Stimulated activated CD8-positive, alpha-beta memory T cell treated with anti-CD3 and anti-CD28 coated beads, Interleukin-7, amount 100 ng/mL, for 48 hours (primary cell): ENCODE results near the gene THAP4.

Source experiments
- DNase-seq, 2 donors: peaks; one replicate each; pipeline ENCODE4 v3.0.0-alpha.2; 2020; ENCODE audit warnings: low read depth in 1 of 2; ENCODE audit errors: extremely low read depth in 1 of 2

Gene THAP4

GRCh38 chr2:241564596-241565410 is 72.2 kb downstream of the THAP4 start:
- DNase-seq: no peak

GRCh38 chr2:241563981-241564595 is 72.9 kb downstream of the THAP4 start:
- DNase-seq: no peak

- DNase-seq: no peak
Measured at GRCh38 chr2:241563571-241563980, 73.4 kb downstream of the THAP4 start.

- no peak for DNase-seq
Measured at GRCh38 chr2:241563031-241563507, 73.9 kb downstream of the THAP4 start.

GRCh38 chr2:241562269-241562891 is 74.6 kb downstream of the THAP4 start:
- no peak for DNase-seq

- DNase-seq: no peak
Measured at GRCh38 chr2:241561832-241562231, 75.1 kb downstream of the THAP4 start.

GRCh38 chr2:241560883-241561474 is 76.0 kb downstream of the THAP4 start:
- no peak for DNase-seq

- no peak for DNase-seq
Measured at GRCh38 chr2:241560162-241560882, 76.6 kb downstream of the THAP4 start.

- no peak for DNase-seq
Measured at GRCh38 chr2:241559323-241560161, 77.4 kb downstream of the THAP4 start.

- DNase-seq: no peak
Measured at GRCh38 chr2:241558532-241559322, 78.2 kb downstream of the THAP4 start, which contains the start of gene BOK. TSS of gene BOK (plus strand) at chr2:241558745. CDS start at chr2:241559484, 739 bp downstream.

GRCh38 chr2:241556746-241557145 is 80.2 kb downstream of the THAP4 start:
- no peak for DNase-seq

GRCh38 chr2:241555711-241556110 is 81.2 kb downstream of the THAP4 start:
- no peak for DNase-seq

- no peak for DNase-seq
Measured at GRCh38 chr2:241554610-241555322, 82.2 kb downstream of the THAP4 start.

GRCh38 chr2:241553981-241554380 is 83.0 kb downstream of the THAP4 start:
- DNase-seq: no peak

GRCh38 chr2:241553512-241553830 is 83.5 kb downstream of the THAP4 start:
- DNase-seq: no peak

- DNase-seq: no peak
Measured at GRCh38 chr2:241551998-241552737, 84.8 kb downstream of the THAP4 start.

- DNase-seq: no peak
Measured at GRCh38 chr2:241551599-241551997, 85.4 kb downstream of the THAP4 start.
